Fibroblast of villous mesenchyme (primary cell): ENCODE measurements around the gene SLC18A2. TPM values are rescaled to one million over a fixed set of nuclear protein-coding genes. Genes with fewer than 3 reads are reported as not detected.

Experiments used
- DNase-seq: peaks from one replicate; pipeline ENCODE4 v3.0.0-alpha.2; 2010; ENCODE audit warnings: low read depth
- H3K4me3 ChIP-seq: 2 replicates; pipeline ENCODE4 v1.5.1; 2011; ENCODE audit warnings: low read depth, mild to moderate bottlenecking, low read length
- total RNA-seq: library from RNA; depleted of rRNA; stranded (reverse); fragments of >200 nt; gene quantifications from 2 replicates; pipeline ENCODE4 v1.2.3, GENCODE V29; 2012
- TF ChIP-seq, protein P1 (sequence below): IDR thresholded peaks from 2 replicates; pipeline ENCODE4 v1.5.1; 2012; ENCODE audit warnings: low read depth, mild to moderate bottlenecking, low read length; ENCODE audit not compliant: insufficient read depth

SLC18A2 gene
- total RNA-seq, result under 0.01 TPM in 1 of 2 replicates, not detected in the other

DNA sequence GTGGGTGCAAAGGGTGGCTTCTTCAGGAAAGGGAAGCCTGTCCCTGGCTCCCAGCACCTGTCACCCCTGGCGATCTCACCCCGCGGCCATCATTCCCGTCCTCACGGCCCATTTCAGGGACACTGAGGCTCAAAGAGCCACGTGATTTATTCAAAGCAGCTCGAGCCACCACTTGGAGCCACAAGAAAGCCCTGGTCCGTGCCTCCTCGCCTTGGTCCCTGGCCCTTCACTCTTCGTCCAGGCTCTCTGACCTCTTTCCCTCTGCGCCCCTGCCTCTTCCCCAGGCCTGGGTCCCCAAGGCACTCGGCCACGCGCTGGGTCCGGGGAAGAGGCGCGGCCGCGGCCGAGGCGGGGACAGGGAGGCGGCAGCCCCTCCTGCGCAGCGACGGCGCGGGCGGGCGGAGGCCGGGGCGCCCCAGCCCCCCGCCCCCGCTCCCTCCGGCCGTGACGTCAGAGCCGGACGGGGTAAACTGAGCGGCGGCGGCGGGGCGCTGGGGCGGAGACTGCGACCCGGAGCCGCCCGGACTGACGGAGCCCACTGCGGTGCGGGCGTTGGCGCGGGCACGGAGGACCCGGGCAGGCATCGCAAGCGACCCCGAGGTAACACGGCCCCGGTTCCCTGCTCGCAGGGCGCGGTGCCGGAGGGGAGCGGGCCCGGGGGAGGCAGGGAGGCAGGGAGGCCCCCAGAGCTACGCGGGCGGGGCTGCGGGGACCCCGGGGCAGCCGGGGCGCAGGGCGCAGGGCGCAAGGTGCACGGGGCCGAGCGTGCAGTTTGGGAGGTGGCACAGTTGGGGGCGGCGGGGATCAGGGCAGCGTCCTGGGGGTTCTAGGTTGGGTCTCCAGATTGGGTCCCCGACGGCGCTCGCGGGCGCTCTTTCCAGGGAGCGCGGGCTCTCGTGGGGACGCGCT lies at the start of gene SLC18A2:
TSS of gene SLC18A2 (plus strand) at position 494 of the 909 bp plus-strand sequence. CDS start 580 bp downstream, outside the sequence.
- DNase-seq, result no peak
- TF ChIP-seq, protein P1, sequence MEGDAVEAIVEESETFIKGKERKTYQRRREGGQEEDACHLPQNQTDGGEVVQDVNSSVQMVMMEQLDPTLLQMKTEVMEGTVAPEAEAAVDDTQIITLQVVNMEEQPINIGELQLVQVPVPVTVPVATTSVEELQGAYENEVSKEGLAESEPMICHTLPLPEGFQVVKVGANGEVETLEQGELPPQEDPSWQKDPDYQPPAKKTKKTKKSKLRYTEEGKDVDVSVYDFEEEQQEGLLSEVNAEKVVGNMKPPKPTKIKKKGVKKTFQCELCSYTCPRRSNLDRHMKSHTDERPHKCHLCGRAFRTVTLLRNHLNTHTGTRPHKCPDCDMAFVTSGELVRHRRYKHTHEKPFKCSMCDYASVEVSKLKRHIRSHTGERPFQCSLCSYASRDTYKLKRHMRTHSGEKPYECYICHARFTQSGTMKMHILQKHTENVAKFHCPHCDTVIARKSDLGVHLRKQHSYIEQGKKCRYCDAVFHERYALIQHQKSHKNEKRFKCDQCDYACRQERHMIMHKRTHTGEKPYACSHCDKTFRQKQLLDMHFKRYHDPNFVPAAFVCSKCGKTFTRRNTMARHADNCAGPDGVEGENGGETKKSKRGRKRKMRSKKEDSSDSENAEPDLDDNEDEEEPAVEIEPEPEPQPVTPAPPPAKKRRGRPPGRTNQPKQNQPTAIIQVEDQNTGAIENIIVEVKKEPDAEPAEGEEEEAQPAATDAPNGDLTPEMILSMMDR, result no peak
- no peak within 1 kb of the TSS for H3K4me3 ChIP-seq

DNA sequence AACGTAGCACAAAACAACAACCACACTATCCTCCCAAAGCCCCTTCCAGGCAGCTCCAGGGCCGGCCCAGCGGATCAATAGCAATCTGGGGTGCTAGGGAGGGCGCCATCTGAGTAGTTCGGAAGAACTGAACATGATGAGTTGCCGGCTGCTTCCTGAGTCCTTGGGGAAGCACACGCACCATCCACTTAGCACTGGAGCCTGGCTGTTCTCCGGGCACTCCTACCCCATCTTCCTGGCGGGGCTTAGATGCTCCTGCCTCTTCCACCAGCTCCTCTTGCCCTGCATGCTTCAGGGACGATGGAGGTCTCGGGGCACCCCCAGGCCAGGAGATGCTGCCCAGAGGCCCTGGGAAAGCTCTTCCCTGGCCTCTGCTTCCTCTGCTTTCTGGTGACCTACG lies 43.7 kb upstream of the SLC18A2 start, which contains the start of gene KCNK18:
TSS of gene KCNK18 (plus strand) at position 301 of the 400 bp plus-strand sequence. CDS start at position 301, 0 bp downstream.
- DNase-seq, result no peak
- no peak within 1 kb of the TSS for H3K4me3 ChIP-seq
- TF ChIP-seq, protein P1, result no peak

DNA sequence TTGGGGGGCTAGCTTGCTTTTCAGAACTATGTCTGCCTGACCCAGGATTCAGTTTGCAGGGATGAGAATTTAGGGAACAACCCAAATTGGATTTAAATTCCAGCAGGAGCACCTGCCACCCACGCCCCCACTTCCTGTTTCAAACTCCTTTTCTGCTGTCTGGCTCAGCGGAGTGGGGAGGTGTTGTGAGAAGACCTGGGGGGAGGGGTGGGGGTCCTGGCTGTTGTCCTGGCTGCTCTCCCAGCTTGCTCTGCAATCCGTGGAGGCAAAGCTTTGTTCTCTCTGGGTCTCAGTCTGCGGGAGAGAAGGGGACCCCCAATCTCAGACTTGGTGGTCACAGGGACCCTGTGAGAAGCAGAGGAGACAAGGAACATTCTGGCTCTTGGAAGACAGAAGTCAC lies 42.8 kb upstream of the SLC18A2 start:
- no peak overlapping the region for H3K4me3 ChIP-seq
- TF ChIP-seq, protein P1, result no peak
- DNase-seq, result no peak

DNA sequence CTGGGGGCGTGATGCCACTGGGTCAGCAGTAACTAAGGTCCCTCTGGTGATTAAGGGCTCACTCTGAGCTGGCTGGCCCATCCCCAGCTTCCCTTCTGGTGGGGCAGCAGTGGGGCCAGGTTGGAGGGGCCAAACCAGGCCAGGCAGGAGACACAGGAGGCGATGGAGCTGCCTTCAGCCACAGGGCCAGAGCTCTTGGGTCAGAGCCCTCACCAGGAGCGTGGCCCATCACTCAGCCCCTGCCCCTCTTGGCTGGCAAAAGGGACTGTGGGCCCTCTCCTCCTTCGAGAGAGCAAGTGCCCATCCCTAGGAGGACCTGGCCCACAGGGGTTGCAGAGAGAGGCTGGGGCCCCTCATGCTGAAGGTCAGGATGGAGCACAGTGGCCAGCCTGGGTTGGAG lies 39.1 kb upstream of the SLC18A2 start:
- H3K4me3 ChIP-seq, result no peak overlapping the region
- TF ChIP-seq, protein P1, result no peak
- DNase-seq, result no peak

DNA sequence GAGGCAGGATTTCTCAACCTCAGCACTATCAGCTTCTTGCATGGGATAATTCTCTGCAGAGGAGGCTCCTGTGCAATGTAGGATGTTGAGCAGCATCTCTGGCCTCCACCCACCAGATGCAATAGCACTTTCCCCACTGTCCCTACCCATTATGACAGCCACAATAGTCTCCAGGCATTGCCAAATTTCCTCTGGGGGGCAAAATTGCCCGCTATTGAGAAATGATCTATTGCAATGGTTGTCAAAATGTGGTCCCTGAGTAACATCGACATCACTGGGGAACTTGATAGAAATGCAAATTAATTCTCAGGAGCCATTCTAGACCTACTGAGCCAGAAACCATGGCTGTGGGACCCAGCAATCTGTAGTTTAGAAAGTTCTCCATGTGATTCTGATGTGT lies 36.6 kb upstream of the SLC18A2 start:
- no peak overlapping the region for H3K4me3 ChIP-seq
- DNase-seq, result no peak
- TF ChIP-seq, protein P1, result no peak

DNA sequence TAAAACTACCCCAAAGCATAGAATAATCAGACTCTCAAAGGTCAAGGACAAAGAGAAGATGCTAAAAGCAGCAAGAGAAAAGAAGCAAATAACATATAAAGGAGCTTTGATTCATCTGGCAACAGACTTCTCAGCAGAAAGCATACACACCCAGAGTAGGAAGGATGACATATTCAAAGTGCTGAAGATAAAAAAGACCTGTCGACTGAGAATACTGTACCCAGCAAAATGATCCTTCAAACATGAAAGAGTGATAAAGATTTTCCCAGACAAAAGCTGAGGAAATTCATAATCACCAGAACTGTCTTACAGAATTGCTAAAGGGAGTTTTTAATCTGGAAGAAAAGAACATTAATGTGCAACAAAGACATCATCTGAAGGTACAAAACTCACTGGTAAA lies 28.7 kb upstream of the SLC18A2 start:
- no peak overlapping the region for H3K4me3 ChIP-seq
- TF ChIP-seq, protein P1, result no peak
- DNase-seq, result no peak
